ENCODE measurements around the gene C1QL1.

GRCh38 chr17:44960691-44961090, 7.4 kb downstream of the C1QL1 start:
- TF ChIP-seq EZH2 (IDR thresholded peaks at IDR 0.05; ENCODE audit: insufficient read depth, poor library complexity, severe bottlenecking) (no peak), EZH2phosphoT487 (IDR thresholded peaks at IDR 0.05; ENCODE audit: insufficient read depth, low read depth) (no peak)
